Endodermal cell (in vitro differentiated cells): Measurements from ENCODE around the gene CELF2. TPM values are rescaled to one million over a fixed set of nuclear protein-coding genes. Genes with fewer than 3 reads are reported as not detected.
A peak's percentile ranks its signal among the peaks of the same experiment; 100 is the strongest.

Experiments
- DNase-seq: peaks from one replicate; pipeline ENCODE4 v3.0.0-alpha.2; 2017
- H3K27ac ChIP-seq: 2 replicates; pipeline ENCODE4 v1.5.1; 2013; ENCODE audit warnings: mild to moderate bottlenecking, low read depth, low read length, moderate library complexity
- H3K27me3 ChIP-seq: 2 replicates; pipeline ENCODE4 v1.6.1; 2013; ENCODE audit warnings: mild to moderate bottlenecking, low read length, moderate library complexity; ENCODE audit not compliant: insufficient read depth, control insufficient read depth, poor library complexity, severe bottlenecking
- H3K36me3 ChIP-seq: 2 replicates; pipeline ENCODE4 v1.7.0; 2013; ENCODE audit warnings: mild to moderate bottlenecking, low read length, moderate library complexity; ENCODE audit not compliant: control insufficient read depth, insufficient read depth
- H3K4me1 ChIP-seq: one replicate; pipeline ENCODE4 v1.7.0; 2013; ENCODE audit warnings: low read length; ENCODE audit not compliant: control insufficient read depth, insufficient read depth
- H3K4me3 ChIP-seq: 2 replicates; pipeline ENCODE4 v1.5.1; 2013; ENCODE audit warnings: mild to moderate bottlenecking, low read length, moderate library complexity
- H3K9ac ChIP-seq: 2 replicates; pipeline ENCODE4 v1.6.1; 2013; ENCODE audit warnings: mild to moderate bottlenecking, low read length, moderate library complexity; ENCODE audit not compliant: poor library complexity, severe bottlenecking; ENCODE audit errors: extremely low read depth
- H3K9me3 ChIP-seq: 2 replicates; pipeline ENCODE4 v1.6.1; 2013; ENCODE audit warnings: mild to moderate bottlenecking, low read length, moderate library complexity; ENCODE audit not compliant: control insufficient read depth
- H3K27ac Mint-ChIP-seq: 2 replicates; pipeline ENCODE4 v1.8.0; 2020; ENCODE audit warnings: mixed read lengths
- H3K27me3 Mint-ChIP-seq: 2 replicates; pipeline ENCODE4 v1.8.0; 2021; ENCODE audit warnings: mild to moderate bottlenecking, mixed read lengths; ENCODE audit not compliant: insufficient read depth
- H3K36me3 Mint-ChIP-seq: 2 replicates; pipeline ENCODE4 v1.8.0; 2020; ENCODE audit warnings: low read depth, mixed read lengths
- H3K4me1 Mint-ChIP-seq: 2 replicates; pipeline ENCODE4 v1.8.0; 2020; ENCODE audit warnings: mixed read lengths
- H3K4me3 Mint-ChIP-seq: 2 replicates; pipeline ENCODE4 v1.8.0; 2020; ENCODE audit warnings: mild to moderate bottlenecking, moderate library complexity, mixed read lengths
- H3K9me3 Mint-ChIP-seq: 2 replicates; pipeline ENCODE4 v1.8.0; 2020; ENCODE audit warnings: mild to moderate bottlenecking, mixed read lengths
- CTCF ChIP-seq: fragments of 200-600 bp; sonication (generic); conservative IDR thresholded peaks from 2 replicates; pipeline ENCODE4 v1.5.0; 2021; ENCODE audit warnings: antibody characterized with exemption, mild to moderate bottlenecking
- WGBS, 2 experiments: methylation state at CpG; one replicate each; pipeline versions ENCODE4 v1.1.5 to v1.1.7; 2013; ENCODE audit warnings: missing lambda C conversion rate in 2 of 2, mixed read lengths in 1 of 2; ENCODE audit not compliant: insufficient coverage in 1 of 2, insufficient read length in 1 of 2; 5-methylcytosine and 5-hydroxymethylcytosine counted together
- total RNA-seq, 2 donors: library from RNA; stranded (reverse); fragmentation: NEBNext Ultra II Directional in 1 of 2; extraction: Animal tissue kit (Norgen Biotek cat#: 25700) in 1 of 2; gene quantifications; 2 replicates in 1 of 2; 3 replicates in 1 of 2; pipeline ENCODE4 v1.2.1, GENCODE V29; 2021

Gene CELF2
- total RNA-seq, 2 donors from 2014 or later = 79.9 to 96.1 TPM

GRCh38 chr10:11335881-11336430 is 318.3 kb downstream of the CELF2 start:
- H3K4me3 ChIP-seq = no peak overlapping the region

GRCh38 chr10:11336722-11337162 is 319.1 kb downstream of the CELF2 start:
- no peaks in the 10 kb centered on the region for H3K27me3 ChIP-seq
- peak overlapping the region; percentile 75 for H3K27ac ChIP-seq
- H3K4me3 Mint-ChIP-seq = no peak overlapping the region
- H3K9me3 ChIP-seq = no peaks in the 10 kb centered on the region
- peaks cover 13% of the 10 kb centered on the region for H3K4me1 Mint-ChIP-seq
- no peak overlapping the region for H3K27ac Mint-ChIP-seq
- no peak overlapping the region for H3K9ac ChIP-seq
- TF ChIP-seq CTCF = no peak
- no peaks in the 10 kb centered on the region for H3K27me3 Mint-ChIP-seq
- 71 to 75% methylated on average over 3 to 8 of the region's 8 CpGs for WGBS, 2 experiments
- no peak overlapping the region for H3K4me3 ChIP-seq
- DNase-seq = no peak
- no peaks in the 10 kb centered on the region for H3K4me1 ChIP-seq
- H3K36me3 ChIP-seq = peaks cover 30% of the 10 kb centered on the region
- H3K9me3 Mint-ChIP-seq = no peaks in the 10 kb centered on the region
- peaks cover 15% of the 10 kb centered on the region for H3K36me3 Mint-ChIP-seq

More at GRCh38 chr10:11335881-11336430, 318.3 kb downstream of the CELF2 start:
- Histone ChIP-seq H3K36me3 (peaks cover 35% of the 10 kb centered on the region), H3K27ac (no peak overlapping the region), H3K9ac (no peak overlapping the region), H3K9me3 (no peaks in the 10 kb centered on the region), H3K27me3 (no peaks in the 10 kb centered on the region), H3K4me1 (no peaks in the 10 kb centered on the region)
- no peak for DNase-seq
- Mint-ChIP-seq H3K27ac (no peak overlapping the region), H3K4me3 (no peak overlapping the region), H3K36me3 (peaks cover 18% of the 10 kb centered on the region), H3K27me3 (no peaks in the 10 kb centered on the region), H3K9me3 (no peaks in the 10 kb centered on the region), H3K4me1 (peaks cover 13% of the 10 kb centered on the region)
- 96 to 97% methylated on average over 11 to 12 of the region's 12 CpGs for WGBS, 2 experiments
- no peak for TF ChIP-seq CTCF

- Mint-ChIP-seq H3K9me3 (no peaks in the 10 kb centered on the region), H3K36me3 (peaks cover 10% of the 10 kb centered on the region), H3K4me1 (peaks cover 13% of the 10 kb centered on the region), H3K4me3 (no peak overlapping the region), H3K27me3 (no peaks in the 10 kb centered on the region), H3K27ac (peak overlapping the region; percentile 35)
- no peaks in the 10 kb centered on the region for H3K4me1 ChIP-seq
- peaks cover 23% of the 10 kb centered on the region for H3K36me3 ChIP-seq
- H3K9ac ChIP-seq = no peak overlapping the region
- 91 to 92% methylated on average over 10 to 15 of the region's 15 CpGs for WGBS, 2 experiments
- H3K9me3 ChIP-seq = no peaks in the 10 kb centered on the region
- peak overlapping the region; percentile 75 for H3K27ac ChIP-seq
- H3K27me3 ChIP-seq = no peaks in the 10 kb centered on the region
- DNase-seq = peak; percentile 50
- H3K4me3 ChIP-seq = no peak overlapping the region
- no peak for TF ChIP-seq CTCF
These were observed 319.8 kb downstream of the CELF2 start for GRCh38 chr10:11337516-11337915.
